GM12892 (cell line): Measurements from ENCODE around the gene ENGASE.

Experiments used
- POLR2A ChIP-seq: IDR thresholded peaks from 2 replicates; pipeline ENCODE4 v1.6.1; 2011; ENCODE audit warnings: low read depth, low read length, control low read depth
- TAF1 ChIP-seq: IDR thresholded peaks from 2 replicates; pipeline ENCODE4 v1.6.1; 2011; ENCODE audit warnings: low read depth, mild to moderate bottlenecking, control low read depth, low read length, borderline replicate concordance

GRCh38 chr17:79051306-79051705 is 23.3 kb upstream of the ENGASE start:
- no peak for TF ChIP-seq POLR2A
- no peak for TF ChIP-seq TAF1
